Measurements from ENCODE around the gene SMYD3. TPM values are rescaled to one million over a fixed set of nuclear protein-coding genes. Genes with fewer than 3 reads are reported as not detected.

SMYD3 gene
- total and polyA plus RNA-seq, 2 donors (not counting 1 experiment from before 2014, with no cell fraction given) = 69.4 to 83.1 TPM

- DNase-seq (ENCODE audit: low read depth in 2 of 2) = no peak
- Histone ChIP-seq H3K79me2 (ENCODE audit: control insufficient read depth, insufficient read depth, low read length) (no peaks in the 10 kb centered on the region), H3K9ac (ENCODE audit: insufficient read depth, low read length) (no peak overlapping the region), H4K20me1 (ENCODE audit: control insufficient read depth, extremely low read depth, insufficient read depth, low read length) (no peaks in the 10 kb centered on the region), H3K9me3 (ENCODE audit: control insufficient read depth, insufficient read depth, low read depth, low read length) (no peaks in the 10 kb centered on the region), H3K27me3 (ENCODE audit: control insufficient read depth, insufficient read depth, low read length) (no peaks in the 10 kb centered on the region), H3K36me3 (ENCODE audit: control insufficient read depth, insufficient read depth, low read length) (no peaks in the 10 kb centered on the region), H2AFZ (ENCODE audit: low read length) (no peak overlapping the region), H3K4me1 (ENCODE audit: control insufficient read depth, extremely low read depth, insufficient read depth, low read length) (no peaks in the 10 kb centered on the region), H3K4me2 (ENCODE audit: extremely low read depth, insufficient read depth, low read length) (no peak overlapping the region), H3K4me3 (replicated peaks in 1 of 4; ENCODE audit: control extremely low read depth in 1 of 4, insufficient read depth in 1 of 4, low read depth in 3 of 4, low read length in 4 of 4) (no peak overlapping the region), H3K27ac (ENCODE audit: insufficient read depth, low read length) (no peak overlapping the region)
- TF ChIP-seq CTCF (conservative IDR thresholded peaks at IDR 0.05 in 1 of 2, IDR thresholded peaks at IDR 0.05 in 1 of 2; ENCODE audit: low read depth in 1 of 2, low read length in 2 of 2) (no peak), EZH2 (IDR thresholded peaks at IDR 0.05; ENCODE audit: low read length, missing control alignments) (no peak)
These were observed 694.8 kb downstream of the SMYD3 start for GRCh38 chr1:245812278-245812677.

GRCh38 chr1:245810789-245811337 lies 696.2 kb downstream of the SMYD3 start:
- TF ChIP-seq EZH2 (IDR thresholded peaks at IDR 0.05; ENCODE audit: low read length, missing control alignments) (no peak), CTCF (conservative IDR thresholded peaks at IDR 0.05 in 1 of 2, IDR thresholded peaks at IDR 0.05 in 1 of 2; ENCODE audit: low read depth in 1 of 2, low read length in 2 of 2) (no peak)
- no peaks in the 10 kb centered on the region for H3K36me3 ChIP-seq (ENCODE audit: control insufficient read depth, insufficient read depth, low read length)
- no peaks in the 10 kb centered on the region for H3K27me3 ChIP-seq (ENCODE audit: control insufficient read depth, insufficient read depth, low read length)
- no peaks in the 10 kb centered on the region for H3K4me1 ChIP-seq (ENCODE audit: control insufficient read depth, extremely low read depth, insufficient read depth, low read length)
- H3K9me3 ChIP-seq (ENCODE audit: control insufficient read depth, insufficient read depth, low read depth, low read length) = no peaks in the 10 kb centered on the region
- H4K20me1 ChIP-seq (ENCODE audit: control insufficient read depth, extremely low read depth, insufficient read depth, low read length) = no peaks in the 10 kb centered on the region
- DNase-seq (ENCODE audit: low read depth in 2 of 2) = no peak
- no peak overlapping the region for H2AFZ ChIP-seq (ENCODE audit: low read length)
- H3K9ac ChIP-seq (ENCODE audit: insufficient read depth, low read length) = no peak overlapping the region
- no peak overlapping the region for H3K4me3 ChIP-seq (replicated peaks in 1 of 4; ENCODE audit: control extremely low read depth in 1 of 4, insufficient read depth in 1 of 4, low read depth in 3 of 4, low read length in 4 of 4)
- H3K79me2 ChIP-seq (ENCODE audit: control insufficient read depth, insufficient read depth, low read length) = no peaks in the 10 kb centered on the region
- no peak overlapping the region for H3K27ac ChIP-seq (ENCODE audit: insufficient read depth, low read length)
- H3K4me2 ChIP-seq (ENCODE audit: extremely low read depth, insufficient read depth, low read length) = no peak overlapping the region

- no peaks in the 10 kb centered on the region for H3K9me3 ChIP-seq (ENCODE audit: control insufficient read depth, insufficient read depth, low read depth, low read length)
- H3K27me3 ChIP-seq (ENCODE audit: control insufficient read depth, insufficient read depth, low read length) = no peaks in the 10 kb centered on the region
- no peak overlapping the region for H3K4me2 ChIP-seq (ENCODE audit: extremely low read depth, insufficient read depth, low read length)
- no peaks in the 10 kb centered on the region for H3K79me2 ChIP-seq (ENCODE audit: control insufficient read depth, insufficient read depth, low read length)
- no peak overlapping the region for H3K9ac ChIP-seq (ENCODE audit: insufficient read depth, low read length)
- H2AFZ ChIP-seq (ENCODE audit: low read length) = no peak overlapping the region
- H3K27ac ChIP-seq (ENCODE audit: insufficient read depth, low read length) = no peak overlapping the region
- no peaks in the 10 kb centered on the region for H4K20me1 ChIP-seq (ENCODE audit: control insufficient read depth, extremely low read depth, insufficient read depth, low read length)
- no peak for TF ChIP-seq CTCF (conservative IDR thresholded peaks at IDR 0.05 in 1 of 2, IDR thresholded peaks at IDR 0.05 in 1 of 2; ENCODE audit: low read depth in 1 of 2, low read length in 2 of 2)
- no peak for TF ChIP-seq EZH2 (IDR thresholded peaks at IDR 0.05; ENCODE audit: low read length, missing control alignments)
- no peaks in the 10 kb centered on the region for H3K36me3 ChIP-seq (ENCODE audit: control insufficient read depth, insufficient read depth, low read length)
- DNase-seq (ENCODE audit: low read depth in 2 of 2) = peak in 1 of 2 donors; percentile 34
- no peaks in the 10 kb centered on the region for H3K4me1 ChIP-seq (ENCODE audit: control insufficient read depth, extremely low read depth, insufficient read depth, low read length)
- H3K4me3 ChIP-seq (replicated peaks in 1 of 4; ENCODE audit: control extremely low read depth in 1 of 4, insufficient read depth in 1 of 4, low read depth in 3 of 4, low read length in 4 of 4) = no peak overlapping the region
These were observed 696.8 kb downstream of the SMYD3 start for GRCh38 chr1:245810181-245810769.
